ENCODE results near the gene CCDC80. TPM values are rescaled to one million over a fixed set of nuclear protein-coding genes. Genes with fewer than 3 reads are reported as not detected.

The CCDC80 gene
- total and polyA plus RNA-seq, 9 of the 15 experiments (the other 6 are each of a cell fraction or from before 2014, with no cell fraction given): 0.17 to 2.0 (median 1.1) TPM

DNA sequence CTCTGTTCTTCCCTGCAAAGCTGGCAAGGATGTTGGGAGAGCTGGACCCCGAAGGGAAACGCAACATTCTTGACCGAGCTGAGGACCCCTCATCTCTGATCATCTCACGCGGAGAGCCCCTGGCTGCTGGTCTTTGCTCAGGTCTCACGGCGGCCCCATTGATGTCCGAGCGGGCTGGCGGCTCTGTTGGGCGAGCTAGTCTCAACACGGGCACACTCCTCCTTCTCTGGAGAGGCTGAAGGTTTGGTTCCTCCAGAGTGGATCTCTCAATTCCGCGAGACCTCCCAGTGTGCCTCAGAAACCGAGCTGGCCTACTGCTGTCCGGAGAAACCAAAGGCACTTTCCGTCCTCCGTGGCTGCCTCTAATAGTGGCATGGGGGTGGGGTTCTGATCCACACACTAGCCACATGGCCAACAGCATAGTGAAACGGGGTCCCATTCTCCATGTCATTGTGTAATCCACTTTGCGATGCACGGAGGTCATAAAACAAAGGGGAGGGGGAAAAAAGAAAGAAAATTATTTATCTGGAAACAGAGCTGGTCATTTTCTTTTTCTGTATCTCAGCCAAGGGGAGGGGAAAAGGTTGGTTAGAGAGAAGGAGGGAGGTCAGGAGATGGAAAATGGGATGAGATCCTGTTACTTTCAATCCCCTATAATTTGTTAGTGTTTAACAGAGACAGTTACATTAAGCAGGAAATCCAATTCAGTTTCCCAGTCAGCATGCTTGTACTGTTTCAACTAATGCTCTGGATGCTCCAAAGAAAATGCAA is 1.3 kb downstream of the CCDC80 start:
- Histone ChIP-seq H3K9me3 (replicated peaks; ENCODE audit: control insufficient read depth, insufficient read depth, low read depth, low read length) (no peaks in the 10 kb centered on the region), H3K79me2 (ENCODE audit: control insufficient read depth, insufficient read depth, low read length) (no peaks in the 10 kb centered on the region), H3K27me3 (ENCODE audit: control insufficient read depth in 2 of 2, insufficient read depth in 2 of 2, low read length in 2 of 2) (peaks cover 0 to 7% of the 10 kb centered on the region in 2 experiments; a peak in 2 of 5 replicates), H3K36me3 (ENCODE audit: control insufficient read depth, insufficient read depth, low read length) (no peaks in the 10 kb centered on the region), H3K4me2 (ENCODE audit: insufficient read depth, low read length) (no peak overlapping the region), H3K9ac (ENCODE audit: insufficient read depth in 1 of 2, low read depth in 2 of 2, low read length in 2 of 2) (no peak overlapping the region), H3K9me1 (ENCODE audit: control insufficient read depth, insufficient read depth, low read length) (no peaks in the 10 kb centered on the region), H2AFZ (ENCODE audit: low read depth, low read length) (no peak overlapping the region), H4K20me1 (replicated peaks; ENCODE audit: control insufficient read depth, insufficient read depth, low read length) (no peaks in the 10 kb centered on the region), H3K4me3 (no peak overlapping the region), H3K27ac (ENCODE audit: extremely low read depth, low read depth, low read length) (no peak overlapping the region), H3K4me1 (replicated peaks in 1 of 2; ENCODE audit: control insufficient read depth in 2 of 2, insufficient read depth in 2 of 2, low read length in 2 of 2) (peaks cover 0 to 7% of the 10 kb centered on the region in 2 experiments; a peak in 3 of 5 replicates)
- TF ChIP-seq ZC3H11A (IDR thresholded peaks at IDR 0.05; ENCODE audit: low read depth, low read length): no peak
- no peak for TF ChIP-seq ZZZ3 (IDR thresholded peaks at IDR 0.05)
- TF ChIP-seq, protein P1, sequence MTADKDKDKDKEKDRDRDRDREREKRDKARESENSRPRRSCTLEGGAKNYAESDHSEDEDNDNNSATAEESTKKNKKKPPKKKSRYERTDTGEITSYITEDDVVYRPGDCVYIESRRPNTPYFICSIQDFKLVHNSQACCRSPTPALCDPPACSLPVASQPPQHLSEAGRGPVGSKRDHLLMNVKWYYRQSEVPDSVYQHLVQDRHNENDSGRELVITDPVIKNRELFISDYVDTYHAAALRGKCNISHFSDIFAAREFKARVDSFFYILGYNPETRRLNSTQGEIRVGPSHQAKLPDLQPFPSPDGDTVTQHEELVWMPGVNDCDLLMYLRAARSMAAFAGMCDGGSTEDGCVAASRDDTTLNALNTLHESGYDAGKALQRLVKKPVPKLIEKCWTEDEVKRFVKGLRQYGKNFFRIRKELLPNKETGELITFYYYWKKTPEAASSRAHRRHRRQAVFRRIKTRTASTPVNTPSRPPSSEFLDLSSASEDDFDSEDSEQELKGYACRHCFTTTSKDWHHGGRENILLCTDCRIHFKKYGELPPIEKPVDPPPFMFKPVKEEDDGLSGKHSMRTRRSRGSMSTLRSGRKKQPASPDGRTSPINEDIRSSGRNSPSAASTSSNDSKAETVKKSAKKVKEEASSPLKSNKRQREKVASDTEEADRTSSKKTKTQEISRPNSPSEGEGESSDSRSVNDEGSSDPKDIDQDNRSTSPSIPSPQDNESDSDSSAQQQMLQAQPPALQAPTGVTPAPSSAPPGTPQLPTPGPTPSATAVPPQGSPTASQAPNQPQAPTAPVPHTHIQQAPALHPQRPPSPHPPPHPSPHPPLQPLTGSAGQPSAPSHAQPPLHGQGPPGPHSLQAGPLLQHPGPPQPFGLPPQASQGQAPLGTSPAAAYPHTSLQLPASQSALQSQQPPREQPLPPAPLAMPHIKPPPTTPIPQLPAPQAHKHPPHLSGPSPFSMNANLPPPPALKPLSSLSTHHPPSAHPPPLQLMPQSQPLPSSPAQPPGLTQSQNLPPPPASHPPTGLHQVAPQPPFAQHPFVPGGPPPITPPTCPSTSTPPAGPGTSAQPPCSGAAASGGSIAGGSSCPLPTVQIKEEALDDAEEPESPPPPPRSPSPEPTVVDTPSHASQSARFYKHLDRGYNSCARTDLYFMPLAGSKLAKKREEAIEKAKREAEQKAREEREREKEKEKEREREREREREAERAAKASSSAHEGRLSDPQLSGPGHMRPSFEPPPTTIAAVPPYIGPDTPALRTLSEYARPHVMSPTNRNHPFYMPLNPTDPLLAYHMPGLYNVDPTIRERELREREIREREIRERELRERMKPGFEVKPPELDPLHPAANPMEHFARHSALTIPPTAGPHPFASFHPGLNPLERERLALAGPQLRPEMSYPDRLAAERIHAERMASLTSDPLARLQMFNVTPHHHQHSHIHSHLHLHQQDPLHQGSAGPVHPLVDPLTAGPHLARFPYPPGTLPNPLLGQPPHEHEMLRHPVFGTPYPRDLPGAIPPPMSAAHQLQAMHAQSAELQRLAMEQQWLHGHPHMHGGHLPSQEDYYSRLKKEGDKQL (CRISPR knock-in tag; IDR thresholded peaks at IDR 0.05; ENCODE audit: borderline replicate concordance): no peak
- no peak for TF ChIP-seq NBN (IDR thresholded peaks at IDR 0.05; ENCODE audit: low read depth)
- no peak for TF ChIP-seq TRIM28 (IDR thresholded peaks at IDR 0.05)
- TF ChIP-seq, protein P2, sequence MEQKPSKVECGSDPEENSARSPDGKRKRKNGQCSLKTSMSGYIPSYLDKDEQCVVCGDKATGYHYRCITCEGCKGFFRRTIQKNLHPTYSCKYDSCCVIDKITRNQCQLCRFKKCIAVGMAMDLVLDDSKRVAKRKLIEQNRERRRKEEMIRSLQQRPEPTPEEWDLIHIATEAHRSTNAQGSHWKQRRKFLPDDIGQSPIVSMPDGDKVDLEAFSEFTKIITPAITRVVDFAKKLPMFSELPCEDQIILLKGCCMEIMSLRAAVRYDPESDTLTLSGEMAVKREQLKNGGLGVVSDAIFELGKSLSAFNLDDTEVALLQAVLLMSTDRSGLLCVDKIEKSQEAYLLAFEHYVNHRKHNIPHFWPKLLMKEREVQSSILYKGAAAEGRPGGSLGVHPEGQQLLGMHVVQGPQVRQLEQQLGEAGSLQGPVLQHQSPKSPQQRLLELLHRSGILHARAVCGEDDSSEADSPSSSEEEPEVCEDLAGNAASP (IDR thresholded peaks at IDR 0.05): no peak
- TF ChIP-seq EP400 (IDR thresholded peaks at IDR 0.05): no peak
- no peak for TF ChIP-seq TEAD1 (CRISPR knock-in tag; IDR thresholded peaks at IDR 0.05)
- TF ChIP-seq ZBTB1 (CRISPR knock-in tag; IDR thresholded peaks at IDR 0.05; ENCODE audit: borderline replicate concordance, low read depth): no peak
- TF ChIP-seq NCOA2 (IDR thresholded peaks at IDR 0.05; ENCODE audit: partially characterized antibody in 2 of 2): no peak
- FAIRE-seq: no peak
- ChIA-PET POLR2A (no interaction called here), CTCF (ENCODE audit: low intra/inter-chr PET ratio) (no interaction called here)
- BruUV-seq (replicated peaks): no TSS peak
- WGBS (ENCODE audit: insufficient coverage, low coverage, missing lambda C conversion rate): 59% methylated on average over 14 of the region's 21 CpGs
- in situ Hi-C loops (cut with MboI) (loop anchor here (10.0 to 25.0 kb wide), 3 partner anchors 95 to 623 kb away; no protein-coding TSS in a partner anchor), intact Hi-C loops (cut with micrococcal nuclease) (loop anchor here (5.0 to 10.0 kb wide), 2 partner anchors 55 to 648 kb away; no protein-coding TSS in a partner anchor)
- no peak for DNase-seq (ENCODE audit: extremely low read depth in 1 of 4, low spot score in 3 of 4)
- ATAC-seq: no peak

All from K562 (cell line).